Osteoblast (primary cell): ENCODE measurements around the gene AUH. TPM values are rescaled to one million over a fixed set of nuclear protein-coding genes. Genes with fewer than 3 reads are reported as not detected.

Experiments used
- DNase-seq: peaks from one replicate; pipeline ENCODE4 v3.0.0; 2011; ENCODE audit warnings: low spot score, mixed read lengths; ENCODE audit not compliant: insufficient read length; ENCODE audit errors: missing footprints
- H2AFZ ChIP-seq: 2 replicates; pipeline ENCODE4 v1.6.0; 2011; ENCODE audit warnings: mild to moderate bottlenecking, low read length
- H3K27ac ChIP-seq: 2 replicates; pipeline ENCODE4 v1.5.1; 2011; ENCODE audit warnings: mild to moderate bottlenecking, low read depth, low read length, moderate library complexity
- H3K27me3 ChIP-seq: 2 replicates; pipeline ENCODE4 v1.6.0; 2012; ENCODE audit warnings: mild to moderate bottlenecking, control low read depth, inconsistent platforms, low read length, moderate library complexity; ENCODE audit not compliant: insufficient read depth
- H3K36me3 ChIP-seq: 2 replicates; pipeline ENCODE4 v1.5.1; 2011; ENCODE audit warnings: mild to moderate bottlenecking, low read length, control low read depth, moderate library complexity; ENCODE audit not compliant: insufficient read depth
- H3K4me1 ChIP-seq: 2 replicates; pipeline ENCODE4 v1.5.1; 2011; ENCODE audit warnings: mild to moderate bottlenecking, low read length, control low read depth, moderate library complexity; ENCODE audit not compliant: insufficient read depth
- H3K4me2 ChIP-seq: 2 replicates; pipeline ENCODE4 v1.6.0; 2011; ENCODE audit warnings: mild to moderate bottlenecking, low read length; ENCODE audit not compliant: insufficient read depth
- H3K4me3 ChIP-seq: fragments of 200-600 bp; sonication (generic); 3 replicates; pipeline ENCODE4 v1.5.1; 2012; ENCODE audit warnings: mild to moderate bottlenecking, low read length, inconsistent platforms; ENCODE audit not compliant: insufficient read depth
- H3K79me2 ChIP-seq: 2 replicates; pipeline ENCODE4 v1.6.0; 2012; ENCODE audit warnings: mild to moderate bottlenecking, low read length, control low read depth, inconsistent platforms; ENCODE audit not compliant: insufficient read depth
- H3K9me3 ChIP-seq: 2 replicates; pipeline ENCODE4 v1.5.1; 2011; ENCODE audit warnings: low read depth, low read length, control low read depth
- H4K20me1 ChIP-seq: 2 replicates; pipeline ENCODE4 v1.6.0; 2012; ENCODE audit warnings: mild to moderate bottlenecking, low read length, control low read depth; ENCODE audit not compliant: insufficient read depth
- CTCF ChIP-seq: IDR thresholded peaks from 2 replicates; pipeline ENCODE4 v1.5.1; 2011; ENCODE audit warnings: mild to moderate bottlenecking, low read depth, low read length, moderate library complexity; ENCODE audit errors: extremely low read depth
- total RNA-seq: library from RNA; depleted of rRNA; stranded (reverse); fragments of >200 nt; gene quantifications from 2 replicates; pipeline ENCODE4 v1.2.3, GENCODE V29; 2012

AUH gene
- total RNA-seq, 1 donor = 17.0 TPM

GRCh38 chr9:91362051-91362611, 413 bp upstream of the AUH start:
- no peaks in the 10 kb centered on the region for H3K9me3 ChIP-seq
- no peaks in the 10 kb centered on the region for H3K36me3 ChIP-seq
- H3K79me2 ChIP-seq = peaks cover 44% of the 10 kb centered on the region
- no peaks in the 10 kb centered on the region for H4K20me1 ChIP-seq
- no peak for TF ChIP-seq CTCF
- H3K27me3 ChIP-seq = no peaks in the 10 kb centered on the region
- peak; percentile 47 for DNase-seq
- peak overlapping the region; percentile 98 for H3K4me3 ChIP-seq
- peak overlapping the region; percentile 75 for H3K27ac ChIP-seq
- peaks cover 16% of the 10 kb centered on the region for H3K4me1 ChIP-seq
- peak overlapping the region; percentile 86 for H3K4me2 ChIP-seq
- peak overlapping the region; percentile 99 for H2AFZ ChIP-seq

GRCh38 chr9:91360551-91361290, 997 bp downstream of the AUH start:
- DNase-seq = no peak
- H3K9me3 ChIP-seq = no peaks in the 10 kb centered on the region
- H4K20me1 ChIP-seq = no peaks in the 10 kb centered on the region
- H3K27me3 ChIP-seq = no peaks in the 10 kb centered on the region
- H2AFZ ChIP-seq = peak overlapping the region; percentile 94
- H3K79me2 ChIP-seq = peaks cover 49% of the 10 kb centered on the region
- no peak for TF ChIP-seq CTCF
- peaks cover 16% of the 10 kb centered on the region for H3K4me1 ChIP-seq
- peak overlapping the region; percentile 95 for H3K4me2 ChIP-seq
- peak overlapping the region; percentile 98 for H3K4me3 ChIP-seq
- peak overlapping the region; percentile 84 for H3K27ac ChIP-seq
- no peaks in the 10 kb centered on the region for H3K36me3 ChIP-seq

- Histone ChIP-seq H3K4me2 (peak overlapping the region; percentile 95), H3K9me3 (no peaks in the 10 kb centered on the region), H2AFZ (no peak overlapping the region), H3K79me2 (peaks cover 49% of the 10 kb centered on the region), H3K27me3 (no peaks in the 10 kb centered on the region), H3K4me3 (no peak overlapping the region), H4K20me1 (no peaks in the 10 kb centered on the region), H3K36me3 (no peaks in the 10 kb centered on the region), H3K4me1 (peaks cover 16% of the 10 kb centered on the region), H3K27ac (no peak overlapping the region)
- TF ChIP-seq CTCF = no peak
- DNase-seq = no peak
Measured at GRCh38 chr9:91359734-91360470, 1.8 kb downstream of the AUH start.

- no peaks in the 10 kb centered on the region for H3K36me3 ChIP-seq
- H3K27me3 ChIP-seq = no peaks in the 10 kb centered on the region
- no peak overlapping the region for H3K4me2 ChIP-seq
- no peaks in the 10 kb centered on the region for H4K20me1 ChIP-seq
- H3K4me1 ChIP-seq = peaks cover 16% of the 10 kb centered on the region
- H3K4me3 ChIP-seq = no peak overlapping the region
- peaks cover 49% of the 10 kb centered on the region for H3K79me2 ChIP-seq
- no peak overlapping the region for H2AFZ ChIP-seq
- no peaks in the 10 kb centered on the region for H3K9me3 ChIP-seq
- TF ChIP-seq CTCF = no peak
- DNase-seq = no peak
- H3K27ac ChIP-seq = no peak overlapping the region
Measured at GRCh38 chr9:91359083-91359482, 2.6 kb downstream of the AUH start.
